K562 (cell line): ENCODE measurements around the gene DYNC2H1. TPM values are rescaled to one million over a fixed set of nuclear protein-coding genes. Genes with fewer than 3 reads are reported as not detected.

Experiments
- ADNP ChIP-seq: fragments of 200-800 bp; sonication (Bioruptor generic); IDR thresholded peaks from 2 replicates; pipeline ENCODE4 v1.6.1; 2016; ENCODE audit warnings: missing genetic modification characterization, missing compliant biosample characterization
- BRD4 ChIP-seq: fragments of 200-600 bp; sonication (generic); IDR thresholded peaks from 2 replicates; pipeline ENCODE4 v1.6.1; 2017; ENCODE audit warnings: inconsistent platforms
- C11orf30 ChIP-seq: fragments of 450-650 bp; IDR thresholded peaks from 2 replicates; pipeline ENCODE4 v1.6.1; 2016; ENCODE audit warnings: low read depth, mild to moderate bottlenecking
- CGGBP1 ChIP-seq: fragments of 250-450 bp; sonication (Bioruptor Pico); IDR thresholded peaks from 2 replicates; pipeline ENCODE4 v1.9.0; 2021; ENCODE audit warnings: mild to moderate bottlenecking
- E2F4 ChIP-seq: sonication (generic); formaldehyde crosslinking; IDR thresholded peaks from 2 replicates; pipeline ENCODE4 v1.8.0; 2022; ENCODE audit warnings: mild to moderate bottlenecking, low read depth, missing genetic modification reagents
- FOS ChIP-seq: IDR thresholded peaks from 3 replicates; pipeline ENCODE4 v1.6.1; 2011; ENCODE audit not compliant: insufficient read length; ENCODE audit errors: extremely low read depth
- GTF2E2 ChIP-seq: fragments of 200-800 bp; sonication (Bioruptor generic); IDR thresholded peaks from 2 replicates; pipeline ENCODE4 v1.6.1; 2016; ENCODE audit warnings: missing genetic modification characterization, missing compliant biosample characterization
- NCOR1 ChIP-seq: fragments of 450-650 bp; IDR thresholded peaks from 2 replicates; pipeline ENCODE4 v1.6.1; 2016; ENCODE audit warnings: mild to moderate bottlenecking, moderate library complexity
- NONO ChIP-seq, 2 experiments: fragments of 200-400 bp in 1 of 2; fragments of 450-650 bp in 1 of 2; formaldehyde crosslinking in 1 of 2; IDR thresholded peaks; 2 replicates each; pipeline ENCODE4 v1.6.1; 2017; ENCODE audit warnings: low read depth in 2 of 2, mild to moderate bottlenecking in 2 of 2, moderate library complexity in 2 of 2, low read length in 1 of 2
- POLR3A ChIP-seq: IDR thresholded peaks from 2 replicates; pipeline ENCODE4 v1.6.1; 2011; ENCODE audit warnings: borderline replicate concordance, mild to moderate bottlenecking, moderate library complexity; ENCODE audit not compliant: insufficient read length, insufficient read depth; ENCODE audit errors: extremely low read depth
- RBM22 ChIP-seq: fragments of 200-400 bp; formaldehyde crosslinking; IDR thresholded peaks from 2 replicates; pipeline ENCODE4 v1.6.1; 2018; ENCODE audit warnings: low read length, low read depth; ENCODE audit not compliant: poor library complexity, severe bottlenecking
- RFX1 ChIP-seq: fragments of 450-650 bp; IDR thresholded peaks from 2 replicates; pipeline ENCODE4 v1.6.1; 2016; ENCODE audit warnings: mild to moderate bottlenecking, moderate library complexity
- SP1 ChIP-seq: sonication (generic); formaldehyde crosslinking; IDR thresholded peaks from 2 replicates; pipeline ENCODE4 v1.8.1; 2022; ENCODE audit warnings: mild to moderate bottlenecking, missing genetic modification reagents
- TFAP4 ChIP-seq: sonication (generic); formaldehyde crosslinking; IDR thresholded peaks from 2 replicates; pipeline ENCODE4 v1.8.0; 2022; ENCODE audit warnings: missing genetic modification reagents, mild to moderate bottlenecking, moderate library complexity, borderline replicate concordance
- ZBTB17 ChIP-seq: fragments of 450-650 bp; formaldehyde crosslinking; IDR thresholded peaks from 2 replicates; pipeline ENCODE4 v1.4.0; 2020; ENCODE audit warnings: mild to moderate bottlenecking
- ZNF121 ChIP-seq: sonication (generic); formaldehyde crosslinking; conservative IDR thresholded peaks from 2 replicates; pipeline ENCODE4 v1.8.0; 2022; ENCODE audit warnings: missing genetic modification reagents
- ZNF316 ChIP-seq: fragments of 450-650 bp; IDR thresholded peaks from 2 replicates; pipeline ENCODE4 v1.6.1; 2016
- ZNF512 ChIP-seq: IDR thresholded peaks from 2 replicates; pipeline ENCODE4 v1.6.1; 2016; ENCODE audit warnings: missing genetic modification characterization, missing compliant biosample characterization
- ZNF785 ChIP-seq: fragments of 250-450 bp; sonication (Bioruptor Pico); IDR thresholded peaks from 2 replicates; pipeline ENCODE4 v1.4.0; 2020; ENCODE audit warnings: mild to moderate bottlenecking
- polyA plus RNA-seq, 8 experiments: library from polyadenylated mRNA; depleted of rRNA in 4 of 8; stranded (reverse) in 5 of 8; unstranded in 3 of 8; fragments of >200 nt; fragmentation: Nextera tagmentation in 2 of 8; fragmentation: Illumina TruSeq in 1 of 8; extraction: Ambion mirVana in 2 of 8; extraction: Trizol in 1 of 8; gene quantifications; 2 replicates each; pipeline versions ENCODE4 v1.2.1 to v1.2.3, GENCODE V29; 2011 to 2014; ENCODE audit warnings: inconsistent platforms in 1 of 8, missing spikeins in 1 of 8
- total RNA-seq, 7 experiments: library from RNA; depleted of rRNA in 6 of 7; stranded (reverse); fragments of >200 nt in 6 of 7; fragmentation: Illumina TruSeq in 2 of 7; extraction: Trizol in 2 of 7; gene quantifications; 2 replicates each; pipeline versions ENCODE4 v1.2.1 to v1.2.3, GENCODE V29; 2011 to 2021; ENCODE audit warnings: low replicate concordance in 1 of 7

The DYNC2H1 gene
- total and polyA plus RNA-seq, 9 of the 15 experiments (the other 6 are each of a cell fraction or from before 2014, with no cell fraction given) = 0.08 to 0.64 (median 0.20) TPM

GRCh38 chr11:103061656-103062055 is 47.6 kb upstream of the DYNC2H1 start (continued):
- TF ChIP-seq C11orf30 = peak; percentile 43; the same call in 1 of the 2 replicates
- no peak for TF ChIP-seq E2F4 (CRISPR knock-in tag)
- no peak for TF ChIP-seq ZBTB17 (CRISPR knock-in tag)
- peak; percentile 66 for TF ChIP-seq ZNF316
- no peak for TF ChIP-seq ADNP (tag)
- TF ChIP-seq SP1 (CRISPR knock-in tag) = no peak
- no peak for TF ChIP-seq ZNF512 (tag)
- no peak for TF ChIP-seq NCOR1
- no peak for TF ChIP-seq RFX1
- no peak for TF ChIP-seq FOS
- no peak for TF ChIP-seq ZNF785 (CRISPR knock-in tag)
- no peak for TF ChIP-seq CGGBP1
- no peak for TF ChIP-seq NONO (IDR thresholded peaks at IDR 0.05; ENCODE audit: low read depth in 2 of 2, low read length in 1 of 2)
- no peak for TF ChIP-seq POLR3A
- no peak for TF ChIP-seq ZNF121
- no peak for TF ChIP-seq TFAP4 (CRISPR knock-in tag)
- TF ChIP-seq RBM22 = no peak
- no peak for TF ChIP-seq GTF2E2 (tag)
- no peak for TF ChIP-seq BRD4
